Thyroid gland (tissue), 4 donors: Measurements from ENCODE around the gene ANLN. TPM values are rescaled to one million over a fixed set of nuclear protein-coding genes. Genes with fewer than 3 reads are reported as not detected.

ENCODE experiments used
- DNase-seq, 2 donors: peaks; one replicate each; pipeline ENCODE4 v3.0.0-alpha.2; 2019
- H3K27ac ChIP-seq, 3 donors: fragments of 200-600 bp; sonication (generic); 1 replicate in 2 of 3; 2 replicates in 1 of 3; pipeline ENCODE4 v1.5.1; 2016 to 2019; ENCODE audit warnings: mild to moderate bottlenecking in 1 of 3, moderate library complexity in 1 of 3
- H3K27me3 ChIP-seq: fragments of 200-600 bp; sonication (generic); one replicate; pipeline ENCODE4 v1.5.1; 2019
- H3K36me3 ChIP-seq, 2 donors: fragments of 200-600 bp; sonication (generic); one replicate each; pipeline ENCODE4 v1.5.1; 2016 to 2019
- H3K4me1 ChIP-seq, 2 donors: fragments of 200-600 bp; sonication (generic); one replicate each; pipeline ENCODE4 v1.5.1; 2017 to 2019
- H3K4me3 ChIP-seq, 3 donors: fragments of 200-600 bp; sonication (generic); replicated peaks in 1 of 3; 1 replicate in 2 of 3; 2 replicates in 1 of 3; pipeline ENCODE4 v1.5.1; 2016; ENCODE audit warnings: mild to moderate bottlenecking in 1 of 3
- H3K9me3 ChIP-seq: fragments of 200-600 bp; sonication (generic); one replicate; pipeline ENCODE4 v1.5.1; 2017
- CTCF ChIP-seq, 6 experiments: fragments of 200-600 bp in 3 of 6; fragments of 450-650 bp in 3 of 6; sonication (generic) in 3 of 6; IDR thresholded peaks; one replicate each; pipeline ENCODE4 v1.5.1; 2016 to 2019; ENCODE audit warnings: antibody characterized with exemption in 6 of 6, mild to moderate bottlenecking in 2 of 6, inconsistent platforms in 1 of 6, moderate library complexity in 1 of 6
- POLR2A ChIP-seq, 2 donors: fragments of 450-650 bp; IDR thresholded peaks; one replicate each; pipeline ENCODE4 v1.6.1; 2017; ENCODE audit warnings: antibody characterized with exemption in 2 of 2, mild to moderate bottlenecking in 2 of 2, moderate library complexity in 1 of 2
- WGBS, 2 donors: methylation state at CpG; one replicate each; pipeline ENCODE4 v1.1.5; 2017; 5-methylcytosine and 5-hydroxymethylcytosine counted together
- intact Hi-C: fragments of 100-400 bp; cut with DNase I; formaldehyde crosslinking; loops from one replicate; pipeline ENCODE4 v1.15.1; 2023
- total RNA-seq, 4 donors: library from RNA; depleted of rRNA; stranded (reverse); fragments of >200 nt; gene quantifications; one replicate each; pipeline ENCODE4 v1.2.3, GENCODE V29; 2016

ANLN gene
- total RNA-seq, 4 donors from 2014 or later = 0.88 to 4.0 (median 3.1) TPM

DNA sequence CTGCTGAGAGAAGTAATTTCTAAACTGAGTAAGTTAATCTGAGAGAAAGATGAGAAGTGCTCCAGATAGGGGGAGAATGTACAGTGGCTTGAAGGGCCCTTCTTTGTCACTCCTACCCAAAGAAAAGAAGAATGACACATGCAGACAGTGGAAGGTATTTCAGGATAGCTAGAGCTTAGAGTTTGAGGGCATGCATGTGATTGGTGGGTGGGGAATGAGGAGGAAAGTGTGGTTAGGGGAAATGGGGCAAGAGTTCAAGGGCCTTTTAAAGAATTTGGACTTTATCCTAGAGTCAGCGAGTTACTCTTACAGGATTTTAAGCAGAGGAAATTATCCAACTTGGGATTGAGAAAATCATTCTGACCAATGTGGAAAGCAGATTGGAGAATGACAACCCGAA, 50.0 kb downstream of the ANLN start:
- intact Hi-C loops = no loop called here
- H3K36me3 ChIP-seq = no peaks in the 10 kb centered on the region
- TF ChIP-seq POLR2A (IDR thresholded peaks at IDR 0.05) = no peak
- no peak for TF ChIP-seq CTCF (IDR thresholded peaks at IDR 0.05)
- no peaks in the 10 kb centered on the region for H3K27me3 ChIP-seq
- H3K4me1 ChIP-seq = no peaks in the 10 kb centered on the region
- no peak for DNase-seq
- no peak overlapping the region for H3K27ac ChIP-seq
- H3K9me3 ChIP-seq = no peaks in the 10 kb centered on the region
- no peak overlapping the region for H3K4me3 ChIP-seq
- 90 to 95% methylated on average over 2 of the region's 2 CpGs for WGBS, 2 donors

GRCh38 chr7:36440880-36441279, 51.2 kb downstream of the ANLN start:
- intact Hi-C loops = no loop called here
- no peaks in the 10 kb centered on the region for H3K4me1 ChIP-seq
- WGBS, 2 donors = 49 to 63% methylated on average over 3 of the region's 3 CpGs
- no peak overlapping the region for H3K27ac ChIP-seq
- H3K36me3 ChIP-seq = no peaks in the 10 kb centered on the region
- no peaks in the 10 kb centered on the region for H3K9me3 ChIP-seq
- no peaks in the 10 kb centered on the region for H3K27me3 ChIP-seq
- DNase-seq = no peak
- TF ChIP-seq POLR2A (IDR thresholded peaks at IDR 0.05) (no peak), CTCF (IDR thresholded peaks at IDR 0.05) (peak in 4 of 6 experiments; percentile 18 to 43 (median 32))
- H3K4me3 ChIP-seq = no peak overlapping the region

- TF ChIP-seq CTCF (IDR thresholded peaks at IDR 0.05) (peak in 1 of 6 experiments; percentile 10), POLR2A (IDR thresholded peaks at IDR 0.05) (no peak)
- Histone ChIP-seq H3K4me1 (no peaks in the 10 kb centered on the region), H3K27me3 (no peaks in the 10 kb centered on the region), H3K27ac (no peak overlapping the region), H3K9me3 (no peaks in the 10 kb centered on the region), H3K36me3 (no peaks in the 10 kb centered on the region), H3K4me3 (no peak overlapping the region)
- no peak for DNase-seq
- 61 to 72% methylated on average over 7 of the region's 7 CpGs for WGBS, 2 donors
- intact Hi-C loops = no loop called here
These were observed 51.8 kb downstream of the ANLN start for GRCh38 chr7:36441344-36442022.

DNA sequence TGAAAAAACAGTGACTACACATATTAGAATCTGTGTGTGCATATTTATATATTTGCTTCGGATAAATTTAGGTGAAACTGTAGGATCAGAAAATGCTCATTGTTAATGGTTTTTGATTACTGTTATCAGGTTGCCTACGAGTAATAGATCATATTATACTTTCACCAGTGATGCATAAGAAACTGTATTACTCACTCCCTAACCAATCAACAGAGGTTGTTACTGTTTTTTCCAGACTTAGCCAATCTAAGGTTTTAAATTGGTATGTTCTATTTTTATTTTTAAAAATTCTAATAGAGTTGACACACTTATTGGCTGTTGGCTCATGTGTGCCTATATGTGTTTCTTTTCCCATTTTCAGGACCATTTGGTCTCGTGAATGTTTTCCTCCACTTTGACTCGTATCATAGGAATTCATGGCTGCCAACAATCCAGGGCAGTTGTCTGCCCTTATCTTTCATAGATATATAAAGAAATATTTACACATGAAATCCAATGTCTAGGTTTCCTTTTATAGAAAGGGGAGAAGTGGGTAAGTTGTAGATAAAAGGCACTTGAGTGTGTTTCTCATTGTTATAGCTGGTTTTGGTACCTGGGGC, 59.2 kb downstream of the ANLN start:
- TF ChIP-seq POLR2A (IDR thresholded peaks at IDR 0.05) = no peak
- no peak for TF ChIP-seq CTCF (IDR thresholded peaks at IDR 0.05)
- Histone ChIP-seq H3K4me3 (no peak overlapping the region), H3K27ac (no peak overlapping the region), H3K9me3 (no peaks in the 10 kb centered on the region), H3K36me3 (no peaks in the 10 kb centered on the region), H3K27me3 (no peaks in the 10 kb centered on the region), H3K4me1 (no peaks in the 10 kb centered on the region)
- DNase-seq = no peak
- 89 to 94% methylated on average over 4 of the region's 4 CpGs for WGBS, 2 donors
- intact Hi-C loops = no loop called here

- H3K27me3 ChIP-seq = no peaks in the 10 kb centered on the region
- WGBS, 2 donors = 96 to 97% methylated on average over 5 of the region's 5 CpGs
- no peaks in the 10 kb centered on the region for H3K9me3 ChIP-seq
- H3K36me3 ChIP-seq = no peaks in the 10 kb centered on the region
- no peak overlapping the region for H3K27ac ChIP-seq
- DNase-seq = no peak
- intact Hi-C loops = no loop called here
- H3K4me1 ChIP-seq = no peaks in the 10 kb centered on the region
- no peak overlapping the region for H3K4me3 ChIP-seq
- TF ChIP-seq POLR2A (IDR thresholded peaks at IDR 0.05) = no peak
- TF ChIP-seq CTCF (IDR thresholded peaks at IDR 0.05) = no peak
These were observed 60.0 kb downstream of the ANLN start for GRCh38 chr7:36449685-36450084.
